ENCODE results near the gene UPK1A.

UPK1A gene

GRCh38 chr19:35693422-35693821 lies 27.1 kb downstream of the UPK1A start:
- no peak for DNase-seq (ENCODE audit: low spot score)

GRCh38 chr19:35693835-35694599 lies 27.7 kb downstream of the UPK1A start:
- DNase-seq (ENCODE audit: low spot score), result peak; percentile 93

- DNase-seq (ENCODE audit: low spot score), result no peak
These were observed 29.6 kb downstream of the UPK1A start for GRCh38 chr19:35695895-35696422.

- DNase-seq (ENCODE audit: low spot score), result no peak
These were observed 30.5 kb downstream of the UPK1A start for GRCh38 chr19:35696835-35697234.

- DNase-seq (ENCODE audit: low spot score), result peak; percentile 98
These were observed 36.1 kb downstream of the UPK1A start for GRCh38 chr19:35702223-35703012.

- DNase-seq (ENCODE audit: low spot score), result no peak
These were observed 37.0 kb downstream of the UPK1A start for GRCh38 chr19:35703343-35703742.

- no peak for DNase-seq (ENCODE audit: low spot score)
These were observed 37.9 kb downstream of the UPK1A start, which contains the start of gene ZBTB32 for GRCh38 chr19:35704218-35704617. Gene ZBTB32 (plus strand): TSS chr19:35704558. CDS start chr19:35714627, 10,069 bp downstream.

GRCh38 chr19:35708391-35708790 lies 42.1 kb downstream of the UPK1A start:
- no peak for DNase-seq (ENCODE audit: low spot score)

GRCh38 chr19:35710784-35711723 lies 44.7 kb downstream of the UPK1A start:
- peak; percentile 52 for DNase-seq (ENCODE audit: low spot score)

GRCh38 chr19:35712567-35713505 lies 46.5 kb downstream of the UPK1A start:
- no peak for DNase-seq (ENCODE audit: low spot score)

GRCh38 chr19:35713506-35713850 lies 47.2 kb downstream of the UPK1A start:
- DNase-seq (ENCODE audit: low spot score), result no peak

GRCh38 chr19:35713904-35714495 lies 47.7 kb downstream of the UPK1A start:
- no peak for DNase-seq (ENCODE audit: low spot score)

GRCh38 chr19:35714601-35715354 lies 48.5 kb downstream of the UPK1A start:
- peak; percentile 35 for DNase-seq (ENCODE audit: low spot score)

- DNase-seq (ENCODE audit: low spot score), result no peak
These were observed 49.1 kb downstream of the UPK1A start for GRCh38 chr19:35715355-35715809.

- DNase-seq (ENCODE audit: low spot score), result no peak
These were observed 49.9 kb downstream of the UPK1A start for GRCh38 chr19:35715981-35716800.

- DNase-seq (ENCODE audit: low spot score), result peak; percentile 97
These were observed 50.7 kb downstream of the UPK1A start for GRCh38 chr19:35716801-35717664.

- no peak for DNase-seq (ENCODE audit: low spot score)
These were observed 51.5 kb downstream of the UPK1A start, which contains the start of gene KMT2B for GRCh38 chr19:35717665-35718344. Gene KMT2B (plus strand): TSS chr19:35718003. CDS start chr19:35718019, 16 bp downstream.

Measured in NAMALWA (cell line).